SK-N-SH treated with all-trans-retinoic acid at 6 μM for 48 hours (cell line): ENCODE measurements around the gene IFT122.
"Not testable (repeated sequence)": the region's sequence is repeated elsewhere in the genome, so short reads cannot be mapped to it uniquely, and the experiment has no call there.

ENCODE experiments used
- ARNTL ChIP-seq: fragments of 450-650 bp; formaldehyde crosslinking; IDR thresholded peaks from 2 replicates; pipeline ENCODE4 v1.5.0; 2020; ENCODE audit warnings: low read depth, mild to moderate bottlenecking, moderate library complexity, borderline replicate concordance
- PATZ1 ChIP-seq: fragments of 250-450 bp; sonication (Bioruptor Pico); IDR thresholded peaks from 2 replicates; pipeline ENCODE4 v1.8.0; 2020; ENCODE audit warnings: mild to moderate bottlenecking, moderate library complexity, borderline replicate concordance
- RARB ChIP-seq: fragments of 250-450 bp; sonication (Bioruptor Pico); IDR thresholded peaks from 2 replicates; pipeline ENCODE4 v1.8.0; 2021; ENCODE audit warnings: mild to moderate bottlenecking, moderate library complexity
- SNAI2 ChIP-seq: fragments of 250-450 bp; sonication (Bioruptor Pico); IDR thresholded peaks from 2 replicates; pipeline ENCODE4 v1.5.0; 2020; ENCODE audit warnings: mild to moderate bottlenecking, moderate library complexity
- ZFP30 ChIP-seq: fragments of 450-650 bp; formaldehyde crosslinking; IDR thresholded peaks from 2 replicates; pipeline ENCODE4 v1.5.0; 2022; ENCODE audit warnings: mild to moderate bottlenecking, moderate library complexity
- ZNF70 ChIP-seq: fragments of 450-650 bp; formaldehyde crosslinking; IDR thresholded peaks from 2 replicates; pipeline ENCODE4 v1.5.0; 2020; ENCODE audit warnings: mild to moderate bottlenecking, moderate library complexity
- ZNF8 ChIP-seq: fragments of 450-650 bp; formaldehyde crosslinking; IDR thresholded peaks from 2 replicates; pipeline ENCODE4 v1.5.0; 2020; ENCODE audit warnings: mild to moderate bottlenecking, moderate library complexity
- TF ChIP-seq, protein P1 (sequence below): fragments of 250-450 bp; sonication (Bioruptor Pico); IDR thresholded peaks from 2 replicates; pipeline ENCODE4 v1.5.0; 2020; ENCODE audit warnings: mild to moderate bottlenecking, moderate library complexity

- not testable (repeated sequence) for TF ChIP-seq SNAI2 (CRISPR knock-in tag); ZNF8 (CRISPR knock-in tag); ZFP30; ZNF70 (CRISPR knock-in tag); ARNTL (CRISPR knock-in tag); PATZ1 (CRISPR knock-in tag); RARB (CRISPR knock-in tag)
- TF ChIP-seq, protein P1, sequence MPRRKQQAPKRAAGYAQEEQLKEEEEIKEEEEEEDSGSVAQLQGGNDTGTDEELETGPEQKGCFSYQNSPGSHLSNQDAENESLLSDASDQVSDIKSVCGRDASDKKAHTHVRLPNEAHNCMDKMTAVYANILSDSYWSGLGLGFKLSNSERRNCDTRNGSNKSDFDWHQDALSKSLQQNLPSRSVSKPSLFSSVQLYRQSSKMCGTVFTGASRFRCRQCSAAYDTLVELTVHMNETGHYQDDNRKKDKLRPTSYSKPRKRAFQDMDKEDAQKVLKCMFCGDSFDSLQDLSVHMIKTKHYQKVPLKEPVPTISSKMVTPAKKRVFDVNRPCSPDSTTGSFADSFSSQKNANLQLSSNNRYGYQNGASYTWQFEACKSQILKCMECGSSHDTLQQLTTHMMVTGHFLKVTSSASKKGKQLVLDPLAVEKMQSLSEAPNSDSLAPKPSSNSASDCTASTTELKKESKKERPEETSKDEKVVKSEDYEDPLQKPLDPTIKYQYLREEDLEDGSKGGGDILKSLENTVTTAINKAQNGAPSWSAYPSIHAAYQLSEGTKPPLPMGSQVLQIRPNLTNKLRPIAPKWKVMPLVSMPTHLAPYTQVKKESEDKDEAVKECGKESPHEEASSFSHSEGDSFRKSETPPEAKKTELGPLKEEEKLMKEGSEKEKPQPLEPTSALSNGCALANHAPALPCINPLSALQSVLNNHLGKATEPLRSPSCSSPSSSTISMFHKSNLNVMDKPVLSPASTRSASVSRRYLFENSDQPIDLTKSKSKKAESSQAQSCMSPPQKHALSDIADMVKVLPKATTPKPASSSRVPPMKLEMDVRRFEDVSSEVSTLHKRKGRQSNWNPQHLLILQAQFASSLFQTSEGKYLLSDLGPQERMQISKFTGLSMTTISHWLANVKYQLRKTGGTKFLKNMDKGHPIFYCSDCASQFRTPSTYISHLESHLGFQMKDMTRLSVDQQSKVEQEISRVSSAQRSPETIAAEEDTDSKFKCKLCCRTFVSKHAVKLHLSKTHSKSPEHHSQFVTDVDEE (CRISPR knock-in tag), result not testable (repeated sequence)
Measured at GRCh38 chr3:129489258-129489657, 49.2 kb downstream of the IFT122 start.
